Activated naive CD4-positive, alpha-beta T cell treated with anti-CD3 and anti-CD28 coated beads, Interleukin-2, amount 50 U/mL, for 16 hours (primary cell): ENCODE results near the gene GBGT1.
A peak's percentile ranks its signal among the peaks of the same experiment; 100 is the strongest.

ENCODE experiments used
- DNase-seq: peaks from one replicate; pipeline ENCODE4 v3.0.0-alpha.2; 2020

Gene GBGT1

GRCh38 chr9:133141833-133142595, 21.7 kb downstream of the GBGT1 start:
- DNase-seq = peak; percentile 49

- DNase-seq = no peak
Observed at GRCh38 chr9:133140606-133141005, 23.1 kb downstream of the GBGT1 start.

- DNase-seq = no peak
Observed at GRCh38 chr9:133140174-133140505, 23.6 kb downstream of the GBGT1 start.

GRCh38 chr9:133139246-133140173, 24.2 kb downstream of the GBGT1 start:
- DNase-seq = no peak

GRCh38 chr9:133137451-133138231, 26.1 kb downstream of the GBGT1 start:
- DNase-seq = no peak

GRCh38 chr9:133135146-133135745, 28.5 kb downstream of the GBGT1 start:
- DNase-seq = peak; percentile 38

- no peak for DNase-seq
Observed at GRCh38 chr9:133134388-133135145, 29.1 kb downstream of the GBGT1 start.

GRCh38 chr9:133133681-133134387, 29.9 kb downstream of the GBGT1 start:
- DNase-seq = peak; percentile 78

GRCh38 chr9:133132174-133132573, 31.5 kb downstream of the GBGT1 start:
- no peak for DNase-seq

GRCh38 chr9:133131506-133131905, 32.2 kb downstream of the GBGT1 start:
- DNase-seq = no peak

GRCh38 chr9:133130685-133131244, 32.9 kb downstream of the GBGT1 start:
- DNase-seq = no peak

- no peak for DNase-seq
Observed at GRCh38 chr9:133129001-133129795, 34.5 kb downstream of the GBGT1 start.

- no peak for DNase-seq
Observed at GRCh38 chr9:133128152-133128551, 35.6 kb downstream of the GBGT1 start.

GRCh38 chr9:133127340-133127981, 36.3 kb downstream of the GBGT1 start:
- DNase-seq = no peak

GRCh38 chr9:133126697-133127339, 36.9 kb downstream of the GBGT1 start:
- DNase-seq = no peak

GRCh38 chr9:133125941-133126696, 37.6 kb downstream of the GBGT1 start:
- no peak for DNase-seq

GRCh38 chr9:133124907-133125275, 38.8 kb downstream of the GBGT1 start:
- no peak for DNase-seq
